K562 (cell line): Measurements from ENCODE around the gene CRKL. TPM values are rescaled to one million over a fixed set of nuclear protein-coding genes. Genes with fewer than 3 reads are reported as not detected.

Source experiments
- ATAC-seq: fragments of 200-7000 bp; cut with Tn5 transposase; 3 replicates; pipeline ENCODE4 v1.9.1; 2020; ENCODE audit warnings: moderate library complexity
- BruUV-seq: library from RNA; stranded (reverse); fragments of 400-500 nt; replicated peaks from 2 replicates; lab custom pipeline; 2021; lab: Mats Ljungman, UMichigan
- CTCF ChIA-PET: fragments of 300-600 bp; formaldehyde crosslinking; extraction: SDS; loops from one replicate; lab custom pipeline; 2021; ENCODE audit warnings: low intra/inter-chr PET ratio; lab: Yijun Ruan, JAX
- POLR2A ChIA-PET: fragments of 300-600, 350-650 bp; sonication (Branson Sonifier 250); formaldehyde crosslinking; extraction: SDS; loops from one replicate; lab custom pipeline; 2021; ENCODE audit warnings: antibody characterized with exemption, inconsistent platforms; lab: Yijun Ruan, JAX
- DNase-seq, 4 experiments: peaks; one replicate each; pipeline versions ENCODE4 v3.0.0 to v3.0.0-alpha.2; 2011 to 2018; ENCODE audit warnings: low spot score in 3 of 4, mixed read lengths in 3 of 4; ENCODE audit errors: extremely low read depth in 1 of 4
- FAIRE-seq: peaks from 2 replicates; lab custom pipeline; 2011; peaks lifted over from hg19 to GRCh38; lab: Jason Lieb, UNC
- H2AFZ ChIP-seq: 2 replicates; pipeline ENCODE4 v1.6.0; 2011; ENCODE audit warnings: low read depth, low read length, control low read depth, inconsistent platforms
- H3K27ac ChIP-seq: fragments of 200-600 bp; 3 replicates; pipeline ENCODE4 v1.8.0; 2011; ENCODE audit warnings: low read depth, mild to moderate bottlenecking, control low read depth, inconsistent platforms, low read length, moderate library complexity, mixed read lengths; ENCODE audit errors: extremely low read depth
- H3K27me3 ChIP-seq, 2 experiments: fragments of 300-600 bp in 1 of 2; 2 replicates in 1 of 2; 3 replicates in 1 of 2; pipeline versions ENCODE4 v1.6.0 to v1.8.0; 2011; ENCODE audit warnings: inconsistent platforms in 2 of 2, low read length in 2 of 2, mild to moderate bottlenecking in 1 of 2, mixed read lengths in 1 of 2, moderate library complexity in 1 of 2; ENCODE audit not compliant: control insufficient read depth in 2 of 2, insufficient read depth in 2 of 2
- H3K36me3 ChIP-seq: fragments of 300-600 bp; 3 replicates; pipeline ENCODE4 v1.8.0; 2011; ENCODE audit warnings: mild to moderate bottlenecking, low read length, inconsistent platforms; ENCODE audit not compliant: control insufficient read depth, insufficient read depth
- H3K4me1 ChIP-seq, 2 experiments: fragments of 200-600 bp in 1 of 2; replicated peaks in 1 of 2; 2 replicates in 1 of 2; 3 replicates in 1 of 2; pipeline versions ENCODE4 v1.5.1 to v1.8.0; 2011; ENCODE audit warnings: inconsistent platforms in 2 of 2, low read length in 2 of 2, mild to moderate bottlenecking in 1 of 2, mixed read lengths in 1 of 2, moderate library complexity in 1 of 2; ENCODE audit not compliant: control insufficient read depth in 2 of 2, insufficient read depth in 2 of 2
- H3K4me2 ChIP-seq: 2 replicates; pipeline ENCODE4 v1.6.1; 2011; ENCODE audit warnings: low read length, control low read depth, inconsistent platforms, mixed read lengths; ENCODE audit not compliant: insufficient read depth
- H3K4me3 ChIP-seq: fragments of 200-600 bp; sonication (generic), shearing (Covaris generic); 2 replicates; pipeline ENCODE4 v1.5.1; 2016; ENCODE audit warnings: control low read depth, inconsistent platforms
- H3K79me2 ChIP-seq: fragments of 200-600 bp; 3 replicates; pipeline ENCODE4 v1.8.0; 2011; ENCODE audit warnings: low read length, inconsistent platforms; ENCODE audit not compliant: control insufficient read depth, insufficient read depth
- H3K9ac ChIP-seq, 2 experiments: 2 replicates each; pipeline versions ENCODE4 v1.6.0 to v1.6.1; 2011; ENCODE audit warnings: low read depth in 2 of 2, low read length in 2 of 2, control low read depth in 1 of 2, inconsistent platforms in 1 of 2, mild to moderate bottlenecking in 1 of 2, mixed read lengths in 1 of 2; ENCODE audit not compliant: insufficient read depth in 1 of 2
- H3K9me1 ChIP-seq: one replicate; pipeline ENCODE4 v1.6.0; 2011; ENCODE audit warnings: inconsistent platforms, mild to moderate bottlenecking, low read length, moderate library complexity; ENCODE audit not compliant: control insufficient read depth, insufficient read depth
- H3K9me3 ChIP-seq: replicated peaks from 2 replicates; pipeline ENCODE4 v1.5.1; 2011; ENCODE audit warnings: low read depth, low read length, inconsistent platforms; ENCODE audit not compliant: control insufficient read depth, insufficient read depth
- H4K20me1 ChIP-seq: replicated peaks from 2 replicates; pipeline ENCODE4 v1.6.1; 2011; ENCODE audit warnings: low read length, inconsistent platforms, mixed read lengths; ENCODE audit not compliant: control insufficient read depth, insufficient read depth
- ARNT ChIP-seq, 2 experiments: fragments of 450-650 bp; IDR thresholded peaks; 2 replicates each; pipeline ENCODE4 v1.6.1; 2016; ENCODE audit warnings: mild to moderate bottlenecking in 1 of 2
- CREB5 ChIP-seq: fragments of 250-450 bp; sonication (Bioruptor Pico); IDR thresholded peaks from 2 replicates; pipeline ENCODE4 v1.5.0; 2020; ENCODE audit warnings: mild to moderate bottlenecking
- ZNF143 ChIP-seq: sonication (generic); formaldehyde crosslinking; IDR thresholded peaks from 2 replicates; pipeline ENCODE4 v1.9.0; 2022; ENCODE audit warnings: mild to moderate bottlenecking, missing genetic modification reagents
- ZNF398 ChIP-seq: fragments of 250-450 bp; sonication (Bioruptor Pico); IDR thresholded peaks from 2 replicates; pipeline ENCODE4 v1.8.0; 2021; ENCODE audit warnings: moderate library complexity, mild to moderate bottlenecking, inconsistent platforms
- WGBS: fragments of 100-300 bp; shearing (Covaris generic); methylation state at CpG from one replicate; pipeline ENCODE4 v1.1.6; 2016; ENCODE audit warnings: low coverage, mixed read lengths; ENCODE audit not compliant: insufficient coverage; ENCODE audit errors: missing lambda C conversion rate; 5-methylcytosine and 5-hydroxymethylcytosine counted together
- in situ Hi-C: fragments of 300-500 bp; cut with MboI; formaldehyde crosslinking; loops from 4 replicates; pipeline ENCODE4 v1.15.0; 2018; ENCODE audit warnings: inconsistent platforms, mixed read lengths
- intact Hi-C: fragments of 100-400 bp; cut with micrococcal nuclease; formaldehyde crosslinking; loops from 2 replicates; pipeline ENCODE4 v1.14.2; 2022
- polyA plus RNA-seq, 8 experiments: library from polyadenylated mRNA; depleted of rRNA in 4 of 8; stranded (reverse) in 5 of 8; unstranded in 3 of 8; fragments of >200 nt; fragmentation: Nextera tagmentation in 2 of 8; fragmentation: Illumina TruSeq in 1 of 8; extraction: Ambion mirVana in 2 of 8; extraction: Trizol in 1 of 8; gene quantifications; 2 replicates each; pipeline versions ENCODE4 v1.2.1 to v1.2.3, GENCODE V29; 2011 to 2014; ENCODE audit warnings: inconsistent platforms in 1 of 8, missing spikeins in 1 of 8
- total RNA-seq, 7 experiments: library from RNA; depleted of rRNA in 6 of 7; stranded (reverse); fragments of >200 nt in 6 of 7; fragmentation: Illumina TruSeq in 2 of 7; extraction: Trizol in 2 of 7; gene quantifications; 2 replicates each; pipeline versions ENCODE4 v1.2.1 to v1.2.3, GENCODE V29; 2011 to 2021; ENCODE audit warnings: low replicate concordance in 1 of 7
- TF ChIP-seq, protein P1 (sequence below): fragments of 450-650 bp; IDR thresholded peaks from 2 replicates; pipeline ENCODE4 v1.6.1; 2016; ENCODE audit warnings: mild to moderate bottlenecking
- TF ChIP-seq, protein P2 (sequence below), 3 experiments: fragments of 200-800 bp in 1 of 3; fragments of 250-450 bp in 1 of 3; fragments of 450-650 bp in 1 of 3; sonication (Bioruptor Pico) in 1 of 3; sonication (Bioruptor generic) in 1 of 3; formaldehyde crosslinking in 1 of 3; IDR thresholded peaks; 2 replicates each; pipeline versions ENCODE4 v1.6.1 to v1.8.0; 2016 to 2022; ENCODE audit warnings: mild to moderate bottlenecking in 2 of 3, missing genetic modification characterization in 2 of 3, missing compliant biosample characterization in 1 of 3, moderate library complexity in 1 of 3

The CRKL gene
- total and polyA plus RNA-seq, 9 of the 15 experiments (the other 6 are each of a cell fraction or from before 2014, with no cell fraction given), result 100 to 263 (median 124) TPM

GRCh38 chr22:20937031-20937793 lies 20.0 kb downstream of the CRKL start (continued):
- TF ChIP-seq, protein P1, sequence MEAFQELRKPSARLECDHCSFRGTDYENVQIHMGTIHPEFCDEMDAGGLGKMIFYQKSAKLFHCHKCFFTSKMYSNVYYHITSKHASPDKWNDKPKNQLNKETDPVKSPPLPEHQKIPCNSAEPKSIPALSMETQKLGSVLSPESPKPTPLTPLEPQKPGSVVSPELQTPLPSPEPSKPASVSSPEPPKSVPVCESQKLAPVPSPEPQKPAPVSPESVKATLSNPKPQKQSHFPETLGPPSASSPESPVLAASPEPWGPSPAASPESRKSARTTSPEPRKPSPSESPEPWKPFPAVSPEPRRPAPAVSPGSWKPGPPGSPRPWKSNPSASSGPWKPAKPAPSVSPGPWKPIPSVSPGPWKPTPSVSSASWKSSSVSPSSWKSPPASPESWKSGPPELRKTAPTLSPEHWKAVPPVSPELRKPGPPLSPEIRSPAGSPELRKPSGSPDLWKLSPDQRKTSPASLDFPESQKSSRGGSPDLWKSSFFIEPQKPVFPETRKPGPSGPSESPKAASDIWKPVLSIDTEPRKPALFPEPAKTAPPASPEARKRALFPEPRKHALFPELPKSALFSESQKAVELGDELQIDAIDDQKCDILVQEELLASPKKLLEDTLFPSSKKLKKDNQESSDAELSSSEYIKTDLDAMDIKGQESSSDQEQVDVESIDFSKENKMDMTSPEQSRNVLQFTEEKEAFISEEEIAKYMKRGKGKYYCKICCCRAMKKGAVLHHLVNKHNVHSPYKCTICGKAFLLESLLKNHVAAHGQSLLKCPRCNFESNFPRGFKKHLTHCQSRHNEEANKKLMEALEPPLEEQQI, result no peak
- TF ChIP-seq CREB5 (CRISPR knock-in tag), result no peak

- Histone ChIP-seq H3K9me1 (peaks cover 39% of the 10 kb centered on the region), H3K27me3 (no peaks in the 10 kb centered on the region), H4K20me1 (peaks cover 93% of the 10 kb centered on the region), H3K9ac (no peak overlapping the region), H3K9me3 (no peaks in the 10 kb centered on the region), H3K36me3 (peaks cover 87% of the 10 kb centered on the region), H3K27ac (no peak overlapping the region), H3K79me2 (peaks cover 97% of the 10 kb centered on the region), H3K4me2 (peak overlapping the region; percentile 56; the same call in 1 of the 2 replicates), H3K4me3 (no peak overlapping the region), H2AFZ (no peak overlapping the region), H3K4me1 (peaks cover 13 to 41% of the 10 kb centered on the region in 2 experiments)
- WGBS, result 84% methylated on average over 8 of the region's 8 CpGs
- in situ Hi-C loops (no loop called here), intact Hi-C loops (no loop called here)
- CTCF ChIA-PET, result no interaction called here
- FAIRE-seq (no peak), ATAC-seq (0 out of 3 replicates have a peak, but pooled peaks have one; percentile 1), DNase-seq (no peak)
- BruUV-seq, result TSS peak; percentile 4
- POLR2A ChIA-PET, result interaction anchor here (0.5 to 64.4 kb wide), 10 partner anchors 13 to 1011 kb away, joined by 3 to 1556 read pairs (median 4); partner anchors contain the start of genes AIFM3, CRKL and LZTR1
- TF ChIP-seq ZNF143 (no peak), ZNF398 (CRISPR knock-in tag) (no peak), ARNT (IDR thresholded peaks at IDR 0.05) (no peak)
- TF ChIP-seq, protein P2, sequence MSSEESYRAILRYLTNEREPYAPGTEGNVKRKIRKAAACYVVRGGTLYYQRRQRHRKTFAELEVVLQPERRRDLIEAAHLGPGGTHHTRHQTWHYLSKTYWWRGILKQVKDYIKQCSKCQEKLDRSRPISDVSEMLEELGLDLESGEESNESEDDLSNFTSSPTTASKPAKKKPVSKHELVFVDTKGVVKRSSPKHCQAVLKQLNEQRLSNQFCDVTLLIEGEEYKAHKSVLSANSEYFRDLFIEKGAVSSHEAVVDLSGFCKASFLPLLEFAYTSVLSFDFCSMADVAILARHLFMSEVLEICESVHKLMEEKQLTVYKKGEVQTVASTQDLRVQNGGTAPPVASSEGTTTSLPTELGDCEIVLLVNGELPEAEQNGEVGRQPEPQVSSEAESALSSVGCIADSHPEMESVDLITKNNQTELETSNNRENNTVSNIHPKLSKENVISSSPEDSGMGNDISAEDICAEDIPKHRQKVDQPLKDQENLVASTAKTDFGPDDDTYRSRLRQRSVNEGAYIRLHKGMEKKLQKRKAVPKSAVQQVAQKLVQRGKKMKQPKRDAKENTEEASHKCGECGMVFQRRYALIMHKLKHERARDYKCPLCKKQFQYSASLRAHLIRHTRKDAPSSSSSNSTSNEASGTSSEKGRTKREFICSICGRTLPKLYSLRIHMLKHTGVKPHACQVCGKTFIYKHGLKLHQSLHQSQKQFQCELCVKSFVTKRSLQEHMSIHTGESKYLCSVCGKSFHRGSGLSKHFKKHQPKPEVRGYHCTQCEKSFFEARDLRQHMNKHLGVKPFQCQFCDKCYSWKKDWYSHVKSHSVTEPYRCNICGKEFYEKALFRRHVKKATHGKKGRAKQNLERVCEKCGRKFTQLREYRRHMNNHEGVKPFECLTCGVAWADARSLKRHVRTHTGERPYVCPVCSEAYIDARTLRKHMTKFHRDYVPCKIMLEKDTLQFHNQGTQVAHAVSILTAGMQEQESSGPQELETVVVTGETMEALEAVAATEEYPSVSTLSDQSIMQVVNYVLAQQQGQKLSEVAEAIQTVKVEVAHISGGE (CRISPR knock-in tag; IDR thresholded peaks at IDR 0.05), result no peak
Observed at GRCh38 chr22:20937794-20938671, 20.8 kb downstream of the CRKL start.
